AG09319 (cell line): ENCODE results near the gene ALCAM.

Experiments used
- DNase-seq: peaks from one replicate; pipeline ENCODE4 v3.0.0-alpha.2; 2010; ENCODE audit warnings: low read depth; ENCODE audit errors: extremely low read depth
- TF ChIP-seq, protein P1 (sequence below): IDR thresholded peaks from 2 replicates; pipeline ENCODE4 v1.5.1; 2011; ENCODE audit warnings: low read depth, mild to moderate bottlenecking, inconsistent platforms, low read length, moderate library complexity

The ALCAM gene

DNA sequence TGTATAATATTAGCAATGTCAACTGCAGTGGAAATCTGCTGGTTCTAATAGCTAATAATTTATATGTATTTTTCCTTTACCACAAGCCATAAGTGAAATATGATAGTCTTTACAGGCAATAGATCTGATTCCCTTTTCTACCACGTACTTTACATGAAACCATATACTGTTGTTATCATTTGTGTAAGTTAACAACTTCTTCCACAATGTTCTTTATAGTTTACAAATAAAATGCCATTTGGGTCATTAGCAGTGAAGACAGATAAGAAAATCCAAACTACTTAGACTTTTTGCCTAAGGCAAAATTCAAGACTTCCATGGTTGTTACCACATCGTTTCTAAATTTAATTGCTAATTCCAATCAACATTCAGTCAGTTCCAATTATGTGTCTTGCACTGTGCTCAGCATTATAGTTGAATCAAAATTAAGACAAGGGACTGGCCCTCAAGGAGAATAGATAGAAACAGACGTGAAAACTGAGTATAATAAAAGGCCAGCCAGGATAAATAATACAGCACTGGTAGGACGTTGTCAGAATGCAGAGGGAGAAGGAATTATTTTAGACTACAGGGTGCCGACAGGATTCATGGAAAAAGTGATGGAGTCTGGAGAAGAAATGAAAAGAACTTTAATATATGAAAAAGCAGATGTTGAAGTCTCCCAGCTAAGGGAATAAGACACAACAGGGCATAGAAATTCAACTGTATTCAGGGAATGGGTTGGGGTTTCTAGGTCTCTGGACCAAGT is 249.8 kb downstream of the ALCAM start:
- no peak for DNase-seq
- TF ChIP-seq, protein P1, sequence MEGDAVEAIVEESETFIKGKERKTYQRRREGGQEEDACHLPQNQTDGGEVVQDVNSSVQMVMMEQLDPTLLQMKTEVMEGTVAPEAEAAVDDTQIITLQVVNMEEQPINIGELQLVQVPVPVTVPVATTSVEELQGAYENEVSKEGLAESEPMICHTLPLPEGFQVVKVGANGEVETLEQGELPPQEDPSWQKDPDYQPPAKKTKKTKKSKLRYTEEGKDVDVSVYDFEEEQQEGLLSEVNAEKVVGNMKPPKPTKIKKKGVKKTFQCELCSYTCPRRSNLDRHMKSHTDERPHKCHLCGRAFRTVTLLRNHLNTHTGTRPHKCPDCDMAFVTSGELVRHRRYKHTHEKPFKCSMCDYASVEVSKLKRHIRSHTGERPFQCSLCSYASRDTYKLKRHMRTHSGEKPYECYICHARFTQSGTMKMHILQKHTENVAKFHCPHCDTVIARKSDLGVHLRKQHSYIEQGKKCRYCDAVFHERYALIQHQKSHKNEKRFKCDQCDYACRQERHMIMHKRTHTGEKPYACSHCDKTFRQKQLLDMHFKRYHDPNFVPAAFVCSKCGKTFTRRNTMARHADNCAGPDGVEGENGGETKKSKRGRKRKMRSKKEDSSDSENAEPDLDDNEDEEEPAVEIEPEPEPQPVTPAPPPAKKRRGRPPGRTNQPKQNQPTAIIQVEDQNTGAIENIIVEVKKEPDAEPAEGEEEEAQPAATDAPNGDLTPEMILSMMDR, result no peak

DNA sequence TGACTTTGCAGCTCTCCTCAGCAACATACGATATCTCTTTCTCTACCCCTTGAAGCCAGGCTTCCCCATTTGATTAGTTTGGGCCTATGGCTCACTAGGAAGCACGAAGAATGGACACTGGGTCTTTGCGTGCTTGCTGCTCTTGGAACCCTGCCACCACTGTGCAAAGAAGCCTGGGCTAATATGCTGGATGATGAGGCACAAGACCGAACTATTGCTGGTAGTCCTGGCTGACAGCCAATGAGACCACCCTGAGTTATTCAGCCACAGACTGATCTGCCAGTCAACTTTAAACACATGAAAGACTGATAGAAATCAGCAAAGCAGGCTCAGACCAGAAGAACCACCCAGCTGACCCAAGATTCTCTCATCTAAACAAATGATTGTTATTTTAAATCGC is 251.8 kb downstream of the ALCAM start:
- TF ChIP-seq, protein P1, result no peak
- DNase-seq, result no peak

DNA sequence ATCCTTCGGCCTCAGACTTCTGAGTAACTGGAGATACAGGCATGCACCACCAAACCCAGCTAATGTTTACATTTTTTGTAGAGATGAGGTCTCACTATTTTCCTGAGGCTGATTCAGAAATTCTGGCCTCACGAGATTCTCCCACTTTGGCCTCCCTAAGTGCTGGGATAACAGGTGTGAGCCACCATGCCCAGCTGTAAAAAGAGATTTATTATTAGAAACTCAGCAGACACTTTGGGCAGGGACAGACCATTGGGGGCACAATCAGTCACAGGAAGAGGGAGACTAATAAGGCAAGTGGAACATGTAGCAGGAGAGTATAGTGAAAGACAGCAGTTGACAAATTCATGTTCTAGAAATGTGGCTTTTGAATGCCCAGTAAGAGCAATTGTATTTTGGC is 252.9 kb downstream of the ALCAM start:
- TF ChIP-seq, protein P1, result no peak
- DNase-seq, result no peak

DNA sequence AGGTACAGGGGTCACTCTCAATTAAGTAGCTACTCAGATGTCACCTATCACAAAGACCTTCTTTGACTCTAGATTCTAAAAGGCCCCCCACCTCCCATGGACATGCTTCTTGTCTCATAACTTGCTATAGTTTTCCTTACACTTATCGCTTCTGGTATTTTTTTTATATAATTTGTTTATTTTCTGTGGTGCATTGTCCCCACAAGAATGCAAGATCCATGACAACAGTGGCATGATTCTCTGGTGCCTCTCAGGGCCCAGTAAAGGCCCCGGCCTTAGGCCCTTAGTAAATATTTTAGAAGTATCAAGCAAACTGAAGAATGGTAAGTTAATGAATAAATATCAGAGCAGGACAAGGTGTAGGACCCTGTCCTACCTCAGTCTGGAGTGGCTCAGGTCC is 253.5 kb downstream of the ALCAM start:
- no peak for DNase-seq
- TF ChIP-seq, protein P1, result no peak

DNA sequence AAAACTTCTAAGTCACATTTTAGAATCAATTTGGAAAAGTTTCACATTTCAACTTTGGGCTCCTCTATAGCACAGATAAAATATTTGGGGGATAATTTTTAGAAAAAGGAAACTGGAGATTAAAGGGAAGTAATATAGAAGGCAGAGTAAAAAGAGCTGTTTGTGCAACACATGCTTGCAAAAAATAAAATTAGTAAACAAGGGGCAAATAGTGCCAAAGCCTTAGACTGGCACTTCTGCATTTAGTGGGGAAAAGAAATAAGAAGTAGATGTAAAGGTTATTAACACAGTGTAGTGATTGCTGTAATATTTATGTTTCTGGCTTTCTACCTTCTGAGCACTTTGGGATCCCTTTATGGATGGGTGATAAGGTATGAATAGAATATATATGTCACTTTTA is 255.5 kb downstream of the ALCAM start:
- TF ChIP-seq, protein P1, result no peak
- DNase-seq, result no peak
